ENCODE results near the gene SEPSECS.

The SEPSECS gene

DNA sequence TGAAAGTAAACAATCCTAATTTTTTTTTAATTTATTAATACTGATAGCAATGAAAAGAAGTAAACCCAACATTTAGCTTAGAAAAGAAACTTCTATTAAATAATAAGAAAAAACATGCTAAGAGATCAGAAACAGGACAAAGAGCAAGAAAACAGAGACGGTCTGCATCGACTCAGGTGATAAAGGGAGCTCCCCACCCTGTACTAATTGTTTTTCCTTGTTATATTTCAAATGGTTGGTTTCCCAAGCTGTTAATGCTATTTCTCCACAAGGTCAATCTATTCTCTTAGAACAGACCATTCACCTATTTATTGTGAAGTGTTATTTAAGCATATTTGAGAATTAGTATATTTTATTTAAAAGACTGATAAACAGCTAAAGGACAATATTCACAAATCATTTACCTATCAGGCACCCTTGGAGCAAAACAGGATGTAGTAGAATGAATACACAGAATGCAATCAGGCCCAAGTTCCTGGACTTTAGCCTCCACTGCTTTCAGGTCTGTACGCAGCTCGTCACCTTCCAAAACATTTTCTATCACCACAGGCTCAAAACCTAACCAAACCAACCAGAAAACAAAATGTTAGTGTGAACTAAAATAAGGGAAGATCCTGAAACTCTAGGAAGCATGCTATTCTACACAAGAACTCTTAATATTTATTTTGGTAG is 5.5 kb downstream of the SEPSECS start:
- no peak for DNase-seq

DNA sequence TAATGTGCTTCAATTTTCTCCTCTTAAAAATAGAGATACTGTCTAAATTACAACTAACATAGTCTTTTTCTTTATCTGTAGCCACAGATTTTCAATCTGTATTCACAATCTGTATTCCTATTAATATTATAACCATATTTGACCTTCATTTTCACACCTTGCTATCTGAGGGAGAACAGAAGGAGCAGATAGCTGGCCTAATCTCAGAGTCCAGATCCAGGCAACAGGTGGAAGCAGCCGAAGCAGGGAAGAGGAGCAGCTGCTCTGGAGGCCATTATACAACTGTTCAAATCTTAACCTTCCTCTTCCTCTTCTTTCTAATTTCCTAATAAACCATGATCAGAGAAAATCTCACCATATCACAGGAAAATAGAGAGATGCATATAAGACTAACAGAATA is 14.2 kb downstream of the SEPSECS start:
- no peak for DNase-seq

DNA sequence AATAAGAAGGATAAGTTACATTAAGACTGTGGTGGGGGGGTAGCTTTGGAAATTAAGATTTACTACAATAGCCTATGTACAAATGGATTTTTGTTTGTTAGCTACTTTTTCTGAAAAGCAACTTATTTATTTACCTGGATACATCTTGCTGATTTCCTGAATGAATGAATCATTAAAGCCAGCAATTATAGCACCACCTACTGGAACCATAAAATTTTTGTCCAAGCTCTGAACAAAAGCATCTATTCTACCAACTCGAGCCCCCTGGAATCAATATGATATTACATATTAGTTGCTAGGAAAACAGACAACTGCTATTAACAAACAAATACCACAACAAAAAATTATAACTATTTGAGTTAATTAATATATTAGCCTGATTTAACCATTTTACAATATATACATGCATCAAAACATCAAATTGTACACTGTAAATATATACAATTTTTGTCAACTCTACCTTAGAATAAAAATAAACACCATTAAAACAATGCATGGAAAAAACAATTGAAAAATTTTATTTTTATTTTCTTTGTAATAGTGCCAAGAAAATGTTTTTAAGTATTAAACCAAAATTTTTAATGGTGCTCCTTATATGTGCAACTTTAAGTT is 15.3 kb downstream of the SEPSECS start:
- DNase-seq = no peak

DNA sequence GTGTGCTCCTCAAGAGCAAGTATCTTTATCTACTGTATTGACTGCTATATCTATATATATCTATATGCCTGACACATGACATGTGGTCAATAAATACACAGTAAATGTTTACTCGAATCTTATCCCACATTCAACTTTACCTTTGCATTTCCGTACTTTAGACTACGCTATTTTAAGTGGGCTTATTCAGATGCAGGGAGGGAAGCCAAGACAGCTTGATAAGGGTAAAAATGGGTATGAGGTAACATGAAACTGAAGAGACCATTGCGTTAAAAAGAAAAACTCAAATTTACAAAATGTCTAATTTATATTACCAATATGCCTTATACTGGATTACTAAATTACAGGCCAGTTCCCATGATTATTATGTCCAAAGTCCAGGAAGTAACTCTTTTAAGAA is 17.8 kb downstream of the SEPSECS start:
- DNase-seq = no peak

DNA sequence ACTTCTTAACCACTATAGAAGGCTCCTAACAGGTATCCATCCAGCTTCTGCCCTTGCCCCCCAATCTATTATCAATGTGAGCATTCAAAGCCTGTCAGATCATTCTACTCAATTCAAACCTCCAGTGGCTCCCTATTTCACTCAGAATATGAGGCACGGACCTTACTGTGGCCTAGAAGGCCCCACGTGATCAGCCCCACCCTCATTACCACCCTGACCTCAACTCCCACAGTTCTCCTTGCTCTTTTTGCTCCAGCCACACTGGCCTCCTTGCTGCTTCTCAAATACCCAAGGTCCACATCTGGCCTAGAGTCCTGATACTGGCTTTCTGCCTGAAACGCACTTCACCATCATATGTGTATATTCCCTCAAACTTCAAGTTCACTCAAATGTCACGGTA is 18.7 kb downstream of the SEPSECS start:
- no peak for DNase-seq

DNA sequence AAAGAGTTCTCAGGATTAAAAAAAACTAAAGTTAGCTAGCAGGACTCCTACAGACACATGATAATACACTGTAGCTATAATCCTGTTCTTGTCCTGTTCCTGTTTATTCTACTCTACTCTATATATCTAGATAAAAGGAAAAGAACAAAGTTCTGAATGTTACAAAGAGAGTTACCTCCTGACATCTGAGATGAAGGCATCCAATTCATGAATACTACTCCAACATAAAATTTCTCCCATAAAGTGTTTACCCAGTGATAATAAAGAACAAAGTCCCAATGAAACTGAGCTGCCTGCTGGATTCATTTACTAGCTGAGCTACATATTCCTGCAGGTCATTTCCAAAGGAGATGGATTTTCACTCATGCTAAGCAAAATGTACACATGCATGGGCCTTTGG is 27.1 kb downstream of the SEPSECS start:
- no peak for DNase-seq

DNA sequence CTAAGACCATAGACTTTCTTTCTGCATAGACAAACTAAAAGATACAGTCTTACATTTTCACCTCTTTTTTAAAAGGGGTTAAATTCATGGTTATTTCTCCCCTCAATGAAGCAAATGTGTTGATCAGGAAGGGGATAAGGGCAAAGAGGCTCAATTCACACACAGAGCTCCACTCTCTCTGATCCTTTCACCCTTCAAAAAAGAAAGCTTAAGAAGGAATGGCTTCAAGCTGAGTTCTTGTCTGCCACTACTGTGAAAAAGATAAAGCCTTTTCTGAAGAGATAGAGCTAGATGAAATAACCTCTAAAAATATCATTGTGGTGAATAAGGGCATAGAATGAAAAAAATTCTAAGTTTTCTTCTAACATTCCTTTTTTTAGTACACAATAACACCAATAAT is 28.3 kb downstream of the SEPSECS start:
- no peak for DNase-seq

DNA sequence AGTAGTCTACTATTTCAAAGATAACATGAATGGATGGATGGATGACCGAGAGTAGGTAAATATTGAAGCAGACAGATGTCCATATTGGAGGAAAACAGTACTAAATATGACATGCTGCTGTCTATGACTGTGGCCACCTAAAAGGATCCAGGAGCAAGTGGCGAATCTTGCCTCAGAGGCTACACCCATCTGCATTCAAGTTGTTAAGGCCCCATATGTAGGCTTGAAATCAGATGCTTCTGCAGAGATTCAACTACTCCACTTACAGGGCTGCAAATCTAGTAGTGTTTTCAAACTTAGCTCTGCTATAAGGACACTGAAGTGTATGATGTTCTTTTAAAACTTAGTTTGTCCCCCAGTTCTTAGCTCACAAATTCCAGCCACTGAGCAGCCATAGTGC is 28.9 kb downstream of the SEPSECS start:
- DNase-seq = no peak

DNA sequence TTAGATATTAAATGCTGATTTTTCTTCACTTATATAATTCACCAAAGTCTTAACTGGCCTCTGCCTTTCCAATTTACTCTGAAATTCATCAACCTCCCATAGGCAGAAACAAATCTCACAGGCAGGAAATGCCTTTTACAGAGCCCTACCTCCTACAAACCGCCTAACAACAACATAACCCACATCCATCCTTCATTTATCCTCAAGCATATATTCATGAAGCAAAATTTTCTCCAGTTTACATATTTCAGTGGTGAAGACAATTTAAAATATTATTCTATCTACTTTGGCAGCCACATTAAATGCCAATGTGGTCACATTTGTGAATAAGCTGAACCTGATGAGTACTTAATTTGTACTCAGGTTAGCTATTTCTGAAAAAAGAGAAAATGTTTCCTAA is 30.3 kb downstream of the SEPSECS start:
- DNase-seq = no peak

DNA sequence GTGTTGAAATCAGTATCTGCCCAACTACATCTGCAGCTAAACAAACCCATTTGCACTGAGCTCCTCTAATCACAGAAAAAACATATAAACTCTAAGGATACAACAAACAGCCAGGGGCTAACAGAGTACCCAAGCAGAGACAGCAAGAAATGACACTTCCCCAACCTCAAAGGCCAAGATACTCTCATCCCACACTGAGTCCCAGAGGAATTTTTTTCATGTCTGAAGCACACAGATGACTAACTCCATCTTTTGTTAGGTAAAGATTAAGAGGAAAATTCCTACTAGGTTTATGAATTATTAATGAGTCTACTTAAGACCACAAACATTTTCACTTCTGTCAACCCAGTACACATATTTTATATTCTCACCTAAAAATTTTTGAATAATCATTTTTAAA is 31.6 kb downstream of the SEPSECS start:
- DNase-seq = no peak

DNA sequence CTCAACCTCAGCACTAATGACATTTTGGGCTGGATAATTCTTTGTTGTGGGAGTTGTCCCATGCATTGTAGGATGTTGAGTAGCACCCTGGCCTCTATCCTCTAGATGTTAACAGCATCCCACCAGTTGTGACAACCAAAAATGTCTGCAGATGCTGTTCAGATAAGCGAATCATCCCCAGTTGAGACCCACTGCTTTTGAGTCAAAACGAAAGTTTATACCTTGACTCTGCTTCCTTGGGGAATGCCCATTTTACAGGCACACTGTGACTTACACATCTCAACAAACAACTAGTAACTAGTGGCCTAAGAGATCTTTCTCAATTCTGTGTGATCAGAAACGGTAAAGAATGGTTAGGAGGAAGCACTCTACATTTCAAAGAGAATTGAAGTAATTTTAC is 37.0 kb downstream of the SEPSECS start:
- no peak for DNase-seq

DNA sequence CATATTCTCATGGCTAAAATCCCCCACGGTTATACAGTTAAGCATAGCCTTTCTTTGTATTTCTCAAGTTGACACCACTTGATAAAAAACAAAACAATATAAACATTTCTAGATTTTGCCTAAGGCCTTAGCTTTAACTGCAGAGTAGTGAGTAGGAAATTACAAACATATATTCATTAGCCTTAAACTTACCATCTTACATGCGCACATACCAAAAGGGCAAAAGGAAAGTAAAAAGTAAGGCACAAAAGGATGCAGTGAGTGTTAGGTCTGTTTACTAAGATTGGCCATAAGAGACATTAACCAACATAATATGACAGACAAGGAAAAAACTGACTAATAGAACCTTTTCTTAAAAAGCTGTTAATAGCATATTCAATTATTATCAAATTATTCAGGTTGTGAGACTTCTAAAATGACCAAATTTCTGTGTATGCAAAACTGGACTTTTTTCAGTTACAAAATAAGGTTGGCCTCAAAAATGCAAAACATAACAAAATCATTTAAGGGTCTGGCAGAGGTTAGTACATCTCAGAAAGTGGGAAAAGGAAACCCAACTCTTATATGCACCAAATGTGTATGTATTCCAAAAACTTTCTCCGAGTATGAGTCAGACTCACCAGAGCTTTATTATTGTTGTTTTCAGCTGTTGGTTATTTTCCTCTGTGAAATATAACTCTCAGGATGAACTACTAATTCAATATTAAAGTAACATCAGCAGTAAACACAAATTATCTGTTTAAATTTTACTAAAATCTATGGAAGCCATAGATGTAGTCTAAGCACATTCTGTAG is 39.9 kb downstream of the SEPSECS start:
- no peak for DNase-seq

DNA sequence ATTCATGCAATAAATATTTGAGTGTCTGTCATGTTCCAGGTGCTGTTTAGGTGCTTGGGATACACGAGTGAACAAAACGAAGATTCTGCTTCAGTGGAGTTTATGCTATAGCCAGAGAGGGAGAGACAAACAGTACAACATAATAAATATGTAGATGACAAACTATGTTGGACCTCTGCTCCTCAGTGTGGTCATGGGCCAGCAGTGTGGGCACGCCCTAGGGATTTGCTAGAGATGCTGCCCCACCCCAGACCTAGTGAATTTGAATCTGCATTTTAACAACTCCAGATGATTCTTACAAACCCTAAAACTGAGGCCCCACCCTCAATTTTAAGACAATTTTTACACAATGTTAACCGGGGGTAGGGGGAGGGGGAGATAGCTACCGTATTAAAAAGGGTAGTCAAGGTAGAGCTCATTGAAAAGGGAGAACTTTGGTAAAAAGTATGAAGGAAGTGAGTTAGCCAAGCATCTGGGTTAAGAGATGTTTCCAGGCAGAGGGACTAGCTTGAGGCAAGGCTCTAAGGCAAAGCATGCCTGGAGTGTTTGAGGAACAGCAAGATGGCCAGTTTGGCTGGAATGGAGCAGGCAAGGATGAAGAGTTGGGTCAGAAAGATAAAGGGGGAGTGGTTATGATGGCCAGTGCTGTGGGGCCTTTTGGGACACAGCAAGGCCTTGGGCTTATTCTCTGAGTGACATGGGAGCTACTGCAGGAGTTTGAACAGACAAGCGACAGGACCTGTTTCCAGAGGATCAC is 42.4 kb downstream of the SEPSECS start:
- no peak for DNase-seq

DNA sequence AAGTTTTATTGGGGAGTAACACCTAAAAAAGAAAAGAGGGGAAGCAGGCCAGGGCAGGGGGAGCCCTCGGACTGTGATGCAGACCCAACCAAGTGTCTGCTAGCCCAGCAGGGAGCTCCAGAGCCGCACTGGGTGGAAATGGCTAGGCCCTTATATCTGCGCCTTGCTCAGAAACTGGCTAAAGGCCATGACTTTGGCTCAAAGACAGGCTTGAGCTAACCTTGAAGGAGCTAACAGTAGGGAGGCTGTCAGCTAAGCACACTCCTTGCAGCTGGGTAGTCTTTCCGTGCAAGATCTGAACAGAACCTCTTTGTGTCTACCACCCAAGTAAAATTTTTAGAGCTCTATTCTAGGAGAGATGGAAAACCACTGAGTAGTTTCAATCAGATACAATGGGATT is 43.0 kb downstream of the SEPSECS start:
- DNase-seq = no peak

DNA sequence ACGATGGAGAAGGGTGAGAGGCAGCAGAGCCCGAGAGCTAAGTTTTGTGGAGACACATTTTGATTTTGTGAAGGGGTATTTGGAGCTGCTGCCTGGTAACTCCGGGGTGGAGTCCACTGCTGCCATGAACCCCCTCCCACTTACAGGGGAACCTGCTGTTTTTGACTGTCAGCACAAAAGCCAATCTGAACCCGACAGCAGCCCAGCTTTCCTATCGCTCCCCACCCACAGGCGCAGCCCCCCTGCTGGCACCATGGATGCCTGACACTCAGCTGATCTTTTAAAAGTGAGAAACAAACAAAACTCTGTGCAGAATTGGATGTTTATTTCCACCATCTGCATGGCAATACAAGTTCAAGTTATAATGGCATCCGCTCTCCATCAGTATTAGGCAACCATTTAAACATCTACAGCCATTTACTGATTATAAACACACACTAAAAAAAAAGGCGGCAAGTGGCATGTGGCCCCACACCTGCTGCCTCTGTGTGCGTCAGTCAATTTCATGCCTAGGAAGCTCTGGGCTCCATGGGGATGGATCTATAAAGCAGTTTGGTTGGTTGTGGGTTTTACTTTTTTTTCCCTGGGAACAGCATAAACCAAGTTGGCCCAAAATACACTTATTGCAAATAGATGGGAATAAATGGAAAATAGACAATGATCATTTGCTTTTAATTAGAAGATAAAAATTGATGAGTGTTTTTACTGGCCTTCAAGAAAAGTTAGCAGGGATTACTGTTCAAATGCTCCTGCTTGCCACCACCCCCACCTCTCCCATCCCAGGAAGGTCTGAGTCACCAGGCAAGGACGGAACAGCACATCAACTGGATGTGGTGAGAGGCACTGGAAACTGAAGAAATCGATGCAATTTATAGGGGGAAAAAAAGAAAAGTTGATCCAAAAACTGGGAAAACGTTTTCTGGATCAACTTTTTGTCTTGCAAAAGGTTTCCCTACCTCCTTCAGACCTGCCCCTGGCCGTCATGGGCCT is 46.0 kb downstream of the SEPSECS start:
- DNase-seq = no peak

DNA sequence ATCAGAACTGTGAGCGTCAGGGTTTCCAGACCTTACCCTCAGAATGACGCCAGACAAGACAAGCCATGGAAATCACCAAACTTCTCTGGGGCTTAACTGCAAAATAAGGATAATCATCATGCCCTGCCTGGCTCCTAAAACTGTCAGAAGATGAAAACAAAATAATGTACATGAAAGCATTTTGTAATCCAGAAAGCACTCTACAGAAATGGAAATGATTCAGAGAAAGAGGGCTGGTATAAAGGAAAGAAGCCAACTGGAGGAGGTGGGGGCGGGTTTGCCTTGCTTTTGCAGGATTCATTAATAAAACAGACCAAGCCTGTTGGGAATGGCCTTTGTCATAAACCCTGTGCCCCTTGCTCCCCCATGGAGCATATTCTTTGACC is 47.3 kb downstream of the SEPSECS start:
- no peak for DNase-seq

DNA sequence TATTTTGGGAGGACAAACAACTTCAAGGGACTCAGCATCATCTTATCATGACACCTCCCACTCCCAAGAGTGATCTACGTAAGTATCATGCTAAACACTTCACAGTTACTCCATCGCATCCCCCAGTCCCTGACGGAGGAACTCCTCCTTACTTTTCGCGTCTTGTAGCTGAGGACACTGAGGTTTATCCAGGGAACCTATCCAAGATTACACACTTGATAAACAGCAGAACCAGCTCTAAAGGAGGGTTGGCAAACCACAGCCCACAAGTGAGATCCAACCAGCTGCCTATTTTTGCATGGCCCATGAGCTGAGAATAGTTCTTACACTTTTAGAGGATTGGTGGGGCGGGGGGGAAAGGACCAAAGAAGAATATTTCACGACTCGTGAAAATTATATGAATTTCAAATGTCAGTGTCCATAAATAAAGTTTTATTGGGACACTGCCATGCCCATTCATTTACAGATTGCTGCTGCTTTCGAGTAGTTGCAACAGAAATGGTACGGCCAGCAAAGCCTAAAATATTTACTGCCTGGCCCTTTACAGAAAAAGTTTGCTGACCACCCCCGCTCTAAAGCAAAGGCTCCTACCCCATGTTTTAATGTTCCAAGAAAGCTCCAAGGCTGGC is 47.8 kb downstream of the SEPSECS start:
- no peak for DNase-seq

DNA sequence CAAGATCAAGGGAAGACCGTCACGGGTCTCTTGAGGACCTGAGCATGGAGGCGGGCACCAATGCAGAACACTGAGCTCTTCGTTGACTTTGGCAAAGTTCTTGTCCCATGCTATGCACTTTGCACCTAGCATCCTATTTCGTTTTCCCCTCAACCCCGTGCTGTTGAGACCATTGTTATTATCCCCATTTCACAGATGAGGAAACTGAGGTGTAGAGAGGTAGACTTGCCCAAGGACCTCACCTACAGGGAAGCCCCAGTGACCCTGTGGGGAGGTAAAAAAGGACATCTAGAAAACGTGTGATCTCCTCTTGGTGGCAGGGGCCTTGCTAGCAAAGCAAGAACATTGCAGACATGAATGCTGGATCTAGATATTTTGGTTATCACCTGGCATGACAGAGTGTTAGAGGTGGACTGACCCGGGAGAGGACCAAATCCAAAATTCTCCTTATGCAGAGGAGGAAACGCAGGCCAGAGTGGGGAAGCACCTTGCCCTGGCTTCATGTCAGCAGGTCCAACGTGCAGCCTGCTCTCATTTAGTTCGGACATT is 48.5 kb downstream of the SEPSECS start:
- no peak for DNase-seq

DNA sequence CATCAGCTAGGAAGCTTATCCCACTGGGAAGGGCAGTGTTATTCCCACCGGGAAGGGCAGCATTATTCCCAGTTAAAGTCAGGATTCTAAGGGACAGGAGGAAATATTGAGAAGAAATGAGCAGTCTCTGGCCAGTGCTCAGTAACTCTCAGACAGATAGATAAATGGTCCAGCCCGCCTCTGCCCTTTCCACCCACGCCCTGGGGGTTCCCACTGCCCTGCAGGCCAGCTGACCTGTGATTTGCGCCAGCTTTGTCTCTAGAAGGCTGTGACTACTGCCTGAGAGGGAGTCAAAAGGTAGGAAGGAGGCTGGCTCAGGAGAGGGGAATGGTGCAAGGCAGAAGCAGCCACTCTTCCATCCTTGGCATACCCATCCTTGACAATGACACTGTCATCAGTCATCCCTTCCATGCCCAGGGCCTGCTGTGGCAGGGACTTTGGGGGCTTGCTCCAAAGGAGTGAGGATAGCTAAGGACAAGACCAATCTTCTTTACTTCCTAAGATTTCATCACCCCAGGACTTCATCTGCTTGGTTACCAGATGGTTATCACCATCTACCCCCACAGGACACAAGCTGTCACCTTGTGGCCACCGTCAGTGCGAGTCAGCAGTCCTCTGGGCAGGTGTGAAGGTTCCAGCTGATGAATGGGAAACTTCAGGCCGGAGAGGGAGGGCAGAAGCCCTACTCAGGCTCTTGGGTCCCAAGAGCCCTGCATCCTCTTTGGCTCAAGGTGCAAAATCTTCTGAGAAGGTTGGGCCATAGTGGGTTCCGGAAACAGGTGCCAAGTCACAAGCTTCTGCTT is 49.5 kb downstream of the SEPSECS start:
- no peak for DNase-seq

DNA sequence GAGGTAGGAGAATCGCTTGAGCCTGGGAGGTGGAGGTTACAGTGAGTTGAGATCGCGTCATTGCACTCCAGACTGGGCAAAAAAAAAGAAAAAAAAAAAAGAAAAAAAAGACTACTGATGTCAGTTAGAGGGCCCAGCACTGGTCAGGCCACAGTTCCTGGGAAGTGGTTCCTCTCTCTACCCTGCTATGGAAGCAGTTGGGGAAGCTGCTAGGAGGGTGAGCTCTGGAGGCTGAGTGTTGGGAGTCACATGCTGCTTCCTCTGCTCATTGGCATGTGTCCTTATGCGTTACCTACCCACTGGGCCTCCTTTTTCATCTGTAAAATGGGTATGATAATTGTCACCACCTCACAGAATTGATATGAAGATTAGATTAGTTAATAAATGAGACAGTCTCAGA is 50.7 kb downstream of the SEPSECS start:
- DNase-seq = no peak

DNA sequence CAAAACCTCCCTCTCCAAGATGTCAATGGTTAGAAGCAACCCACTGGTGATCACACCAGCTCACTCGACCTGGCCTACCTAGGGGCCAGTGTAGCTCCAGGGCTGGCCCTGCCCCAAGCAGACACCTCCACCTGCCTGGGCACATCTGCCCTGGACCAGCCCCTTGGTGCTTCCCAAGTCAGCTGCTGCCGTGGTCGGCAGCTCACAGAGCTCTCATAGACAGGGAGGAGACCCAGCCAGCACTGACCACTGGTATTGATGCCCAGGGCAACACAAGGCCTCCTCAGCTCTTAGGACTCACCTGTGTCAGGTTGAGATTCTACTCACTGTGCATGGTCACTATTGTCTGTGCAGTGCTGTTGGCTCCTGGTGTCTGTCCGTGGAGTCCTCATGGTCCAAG is 51.7 kb downstream of the SEPSECS start:
- no peak for DNase-seq
